HepG2 (cell line): Measurements from ENCODE around the gene MPI. TPM values are rescaled to one million over a fixed set of nuclear protein-coding genes. Genes with fewer than 3 reads are reported as not detected.

Experiments
- AGO2 ChIP-seq: fragments of 200-400 bp; formaldehyde crosslinking; optimal IDR thresholded peaks from 2 replicates; pipeline ENCODE3; 2017; ENCODE audit warnings: mild to moderate bottlenecking, low read depth, low read length, moderate library complexity
- ARNT2 ChIP-seq: sonication (generic); formaldehyde crosslinking; IDR thresholded peaks from 2 replicates; pipeline ENCODE4 v1.8.0; 2022; ENCODE audit warnings: mild to moderate bottlenecking, low read depth, missing genetic modification reagents, moderate library complexity
- CAMTA2 ChIP-seq: sonication (generic); formaldehyde crosslinking; IDR thresholded peaks from 2 replicates; pipeline ENCODE4 v1.4.0; 2020; ENCODE audit warnings: mild to moderate bottlenecking, missing genetic modification reagents, borderline replicate concordance
- CBX2 ChIP-seq, 2 experiments: fragments of 200-600 bp in 1 of 2; sonication (generic); formaldehyde crosslinking in 1 of 2; IDR thresholded peaks; 2 replicates each; pipeline versions ENCODE4 v1.7.0 to v1.8.1; 2018 to 2022; ENCODE audit warnings: low read depth in 2 of 2, low read length in 1 of 2, mild to moderate bottlenecking in 1 of 2, missing genetic modification reagents in 1 of 2
- GLMP ChIP-seq: sonication (generic); formaldehyde crosslinking; IDR thresholded peaks from 2 replicates; pipeline ENCODE4 v1.9.0; 2021; ENCODE audit warnings: missing genetic modification reagents, mild to moderate bottlenecking, borderline replicate concordance
- IRF2 ChIP-seq: IDR thresholded peaks from 2 replicates; pipeline ENCODE4 v1.6.1; 2018; ENCODE audit warnings: missing genetic modification reagents, missing compliant biosample characterization
- JUND ChIP-seq: sonication (generic); formaldehyde crosslinking; IDR thresholded peaks from 2 replicates; pipeline ENCODE4 v1.8.0; 2022; ENCODE audit warnings: mild to moderate bottlenecking, missing genetic modification reagents
- KLF11 ChIP-seq: IDR thresholded peaks from 2 replicates; pipeline ENCODE4 v1.6.1; 2016; ENCODE audit warnings: missing compliant biosample characterization
- KLF9 ChIP-seq: IDR thresholded peaks from 2 replicates; pipeline ENCODE4 v1.6.1; 2016; ENCODE audit warnings: low read depth
- LCORL ChIP-seq, 2 experiments: fragments of 450-650 bp in 1 of 2; sonication (generic) in 1 of 2; formaldehyde crosslinking in 1 of 2; IDR thresholded peaks; 2 replicates each; pipeline versions ENCODE4 v1.5.0 to v1.6.1; 2017 to 2020; ENCODE audit warnings: antibody characterized with exemption in 1 of 2, missing genetic modification reagents in 1 of 2
- MATR3 ChIP-seq: sonication (generic); formaldehyde crosslinking; IDR thresholded peaks from 2 replicates; pipeline ENCODE4 v1.4.0; 2020; ENCODE audit warnings: missing genetic modification reagents
- PAF1 ChIP-seq: IDR thresholded peaks from 2 replicates; pipeline ENCODE4 v1.6.1; 2016; ENCODE audit warnings: missing genetic modification reagents, missing compliant biosample characterization
- SMC3 ChIP-seq: IDR thresholded peaks from 2 replicates; pipeline ENCODE4 v1.6.1; 2011; ENCODE audit warnings: low read length, improper control_type of control experiment
- STAG1 ChIP-seq: sonication (generic); formaldehyde crosslinking; IDR thresholded peaks from 2 replicates; pipeline ENCODE4 v1.4.0; 2020; ENCODE audit warnings: missing genetic modification reagents
- TRAFD1 ChIP-seq: sonication (generic); formaldehyde crosslinking; IDR thresholded peaks from 2 replicates; pipeline ENCODE4 v1.5.1; 2020; ENCODE audit warnings: missing genetic modification reagents, mild to moderate bottlenecking, borderline replicate concordance
- YEATS4 ChIP-seq: sonication (generic); formaldehyde crosslinking; IDR thresholded peaks from 2 replicates; pipeline ENCODE4 v1.4.0; 2020; ENCODE audit warnings: missing genetic modification reagents, borderline replicate concordance
- ZC3H13 ChIP-seq: sonication (generic); formaldehyde crosslinking; IDR thresholded peaks from 2 replicates; pipeline ENCODE4 v1.8.1; 2023; ENCODE audit warnings: mild to moderate bottlenecking, missing genetic modification reagents, moderate library complexity
- ZNF138 ChIP-seq: sonication (generic); formaldehyde crosslinking; IDR thresholded peaks from 2 replicates; pipeline ENCODE4 v1.5.0; 2020; ENCODE audit warnings: mild to moderate bottlenecking, low read depth, missing genetic modification reagents
- ZNF24 ChIP-seq: fragments of 450-650 bp; IDR thresholded peaks from 2 replicates; pipeline ENCODE4 v1.6.1; 2017; ENCODE audit warnings: antibody characterized with exemption, mild to moderate bottlenecking
- ZNF292 ChIP-seq: sonication (generic); formaldehyde crosslinking; IDR thresholded peaks from 2 replicates; pipeline ENCODE4 v1.8.1; 2022; ENCODE audit warnings: mild to moderate bottlenecking, low read depth, missing genetic modification reagents, borderline replicate concordance
- ZNF484 ChIP-seq: sonication (generic); formaldehyde crosslinking; IDR thresholded peaks from 2 replicates; pipeline ENCODE4 v1.5.1; 2020; ENCODE audit warnings: mild to moderate bottlenecking, low read depth, missing genetic modification reagents, borderline replicate concordance
- ZNF563 ChIP-seq: sonication (generic); formaldehyde crosslinking; IDR thresholded peaks from 2 replicates; pipeline ENCODE4 v1.8.0; 2022; ENCODE audit warnings: mild to moderate bottlenecking, moderate library complexity, missing genetic modification reagents
- ZNF639 ChIP-seq: conservative IDR thresholded peaks from 2 replicates; pipeline ENCODE4 v1.6.1; 2018; ENCODE audit warnings: missing genetic modification reagents
- ZUFSP ChIP-seq: sonication (generic); formaldehyde crosslinking; IDR thresholded peaks from 2 replicates; pipeline ENCODE4 v1.9.0; 2021; ENCODE audit warnings: missing genetic modification reagents, mild to moderate bottlenecking, borderline replicate concordance
- polyA plus RNA-seq, 8 experiments: library from polyadenylated mRNA; depleted of rRNA in 3 of 8; stranded (reverse) in 7 of 8; unstranded in 1 of 8; fragments of >200 nt; fragmentation: Illumina TruSeq in 4 of 8; extraction: Trizol in 4 of 8; gene quantifications; 2 replicates each; pipeline versions ENCODE4 v1.2.1 to v1.2.3, GENCODE V29; 2011 to 2016; ENCODE audit warnings: low read depth in 4 of 8, missing spikeins in 1 of 8, mixed read lengths in 1 of 8; ENCODE audit not compliant: insufficient read depth in 1 of 8
- total RNA-seq, 5 experiments: library from RNA; depleted of rRNA; stranded (reverse); fragments of >200 nt; fragmentation: Illumina TruSeq; extraction: Trizol; gene quantifications; 2 replicates each; pipeline ENCODE4 v1.2.3, GENCODE V29; 2016; ENCODE audit warnings: low read depth in 1 of 5

The MPI gene
- total and polyA plus RNA-seq, 2 of the 13 experiments (the other 11 are each of a cell fraction or from before 2014, with no cell fraction given) = 36.9 to 63.5 TPM

GRCh38 chr15:74889883-74890664 is at the start of gene MPI (continued):
- TF ChIP-seq MATR3 = no peak
- TF ChIP-seq IRF2 = peak; percentile 91
- TF ChIP-seq ZNF639 (CRISPR knock-in tag) = peak; percentile 69
- 0 out of 2 replicates have a peak, but pooled peaks have one; percentile 7 for TF ChIP-seq STAG1
- TF ChIP-seq ZUFSP (CRISPR knock-in tag) = no peak
- no peak for TF ChIP-seq PAF1 (CRISPR knock-in tag)
- TF ChIP-seq GLMP (CRISPR knock-in tag) = no peak
- TF ChIP-seq KLF9 (CRISPR knock-in tag) = no peak
- TF ChIP-seq KLF11 (CRISPR knock-in tag) = no peak; the same call in 1 of the 2 replicates
- peak; percentile 21; the same call in 1 of the 2 replicates for TF ChIP-seq JUND (CRISPR knock-in tag)
- peak; percentile 47; the same call in 1 of the 2 replicates for TF ChIP-seq ARNT2 (CRISPR knock-in tag)
- TF ChIP-seq ZC3H13 = no peak; the same call in 1 of the 2 replicates
- TF ChIP-seq TRAFD1 = no peak; the same call in 1 of the 2 replicates
- TF ChIP-seq CAMTA2 (CRISPR knock-in tag) = no peak
- TF ChIP-seq LCORL (IDR thresholded peaks at IDR 0.05) = no peak
- TF ChIP-seq LCORL (CRISPR knock-in tag; IDR thresholded peaks at IDR 0.05) = peak; percentile 6; the same call in 1 of the 2 replicates
- peak; percentile 93; the same call in 1 of the 2 replicates for TF ChIP-seq YEATS4 (CRISPR knock-in tag)
- no peak for TF ChIP-seq CBX2 (IDR thresholded peaks at IDR 0.05; ENCODE audit: low read depth, low read length)
- no peak for TF ChIP-seq CBX2 (CRISPR knock-in tag; IDR thresholded peaks at IDR 0.05; ENCODE audit: low read depth)
- no peak for TF ChIP-seq ZNF484 (CRISPR knock-in tag)
- no peak for TF ChIP-seq SMC3
- no peak for TF ChIP-seq ZNF563 (CRISPR knock-in tag)
- peak; percentile 81 for TF ChIP-seq AGO2
- TF ChIP-seq ZNF24 = no peak
- TF ChIP-seq ZNF292 (CRISPR knock-in tag) = no peak
- TF ChIP-seq ZNF138 (CRISPR knock-in tag) = peak; percentile 51; the same call in 1 of the 2 replicates
